Colonic mucosa (tissue), 4 donors: ENCODE measurements around the gene PPP2R5B. TPM values are rescaled to one million over a fixed set of nuclear protein-coding genes. Genes with fewer than 3 reads are reported as not detected.

Source experiments
- DNase-seq: peaks from one replicate; pipeline ENCODE4 v3.0.0-alpha.2; 2020
- H3K27ac ChIP-seq: fragments of 200-600 bp; one replicate; pipeline ENCODE4 v1.8.0; 2021
- H3K27me3 ChIP-seq: fragments of 200-600 bp; one replicate; pipeline ENCODE4 v1.8.0; 2021
- H3K36me3 ChIP-seq: fragments of 200-600 bp; one replicate; pipeline ENCODE4 v1.8.0; 2021
- H3K4me1 ChIP-seq: fragments of 200-600 bp; one replicate; pipeline ENCODE4 v1.8.0; 2021; ENCODE audit warnings: mild to moderate bottlenecking
- H3K4me3 ChIP-seq: fragments of 200-600 bp; one replicate; pipeline ENCODE4 v1.8.0; 2021
- H3K9ac ChIP-seq, 2 donors: one replicate each; pipeline ENCODE4 v1.7.0; 2013; ENCODE audit warnings: control low read depth in 2 of 2, low read depth in 2 of 2, low read length in 2 of 2
- H3K9me3 ChIP-seq: fragments of 200-600 bp; one replicate; pipeline ENCODE4 v1.8.0; 2021
- CTCF ChIP-seq: fragments of 200-600 bp; IDR thresholded peaks from one replicate; pipeline ENCODE4 v1.8.0; 2022; ENCODE audit warnings: antibody characterized with exemption, mild to moderate bottlenecking
- intact Hi-C: fragments of 100-400 bp; cut with DNase I; formaldehyde crosslinking; loops from one replicate; pipeline ENCODE4 v1.14.1; 2022
- total RNA-seq, 2 donors: library from RNA; stranded (reverse); fragmentation: NEBNext Ultra II Directional in 1 of 2; extraction: Animal tissue kit (Norgen Biotek cat#: 25700) in 1 of 2; gene quantifications; one replicate each; pipeline ENCODE4 v1.2.1, GENCODE V29; 2021
- donor health status: healthy.
- donor health status: DM: no; HTN: no; CAD: no.
- donor health status: DM: no; HTN: no; CAD: no.

PPP2R5B gene
- total RNA-seq, 2 donors from 2014 or later, result 18.6 to 36.1 TPM

GRCh38 chr11:64894070-64894811 lies 30.2 kb upstream of the PPP2R5B start:
- Histone ChIP-seq H3K4me3 (peak overlapping the region; percentile 68), H3K36me3 (no peaks in the 10 kb centered on the region), H3K4me1 (no peaks in the 10 kb centered on the region), H3K27me3 (no peaks in the 10 kb centered on the region), H3K27ac (peak overlapping the region; percentile 94), H3K9ac (peak overlapping the region; percentile 82 to 97), H3K9me3 (no peaks in the 10 kb centered on the region)
- TF ChIP-seq CTCF, result peak; percentile 96
- DNase-seq, result peak; percentile 96
- intact Hi-C loops, result loop anchor here (1.0 to 5.0 kb wide), 2 partner anchors 47 to 107 kb away; no protein-coding TSS in a partner anchor

DNA sequence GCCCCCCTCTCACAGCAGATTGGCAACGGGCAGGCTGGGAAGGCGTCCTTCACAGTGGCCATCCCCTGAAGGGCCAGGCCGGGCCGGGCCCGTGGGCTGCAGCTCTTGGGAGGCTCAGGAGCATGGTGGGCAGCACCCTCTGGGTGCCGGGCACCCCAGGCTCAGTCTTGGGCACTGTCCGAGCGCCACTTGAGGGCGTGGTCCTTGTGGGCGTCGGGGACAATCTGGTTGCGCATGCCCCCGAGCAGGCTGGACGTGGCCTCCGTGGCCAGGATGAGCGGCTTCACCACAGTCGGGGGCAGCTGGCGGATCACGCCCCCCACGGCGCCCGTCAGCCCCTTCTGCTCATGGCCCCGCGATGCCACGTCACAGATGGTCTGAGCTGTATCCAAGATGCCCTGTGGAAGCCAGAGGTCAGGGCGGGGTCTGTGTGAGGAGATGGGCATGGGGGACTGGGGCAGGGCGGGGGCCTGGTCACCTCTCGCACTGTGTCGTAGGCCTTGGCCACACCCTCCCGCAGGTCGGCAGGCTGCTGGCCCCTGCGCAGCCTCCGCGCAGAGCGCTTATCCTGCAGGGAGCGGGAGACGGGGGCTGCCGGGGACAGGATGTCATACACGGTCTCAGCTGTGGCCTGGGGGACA lies 29.6 kb upstream of the PPP2R5B start:
- Histone ChIP-seq H3K27ac (peak overlapping the region; percentile 94), H3K9ac (peak overlapping the region in 1 of 2 donors; percentile 97), H3K4me3 (no peak overlapping the region), H3K9me3 (no peaks in the 10 kb centered on the region), H3K27me3 (no peaks in the 10 kb centered on the region), H3K4me1 (no peaks in the 10 kb centered on the region), H3K36me3 (no peaks in the 10 kb centered on the region)
- no peak for TF ChIP-seq CTCF
- no peak for DNase-seq
- intact Hi-C loops, result loop anchor here (1.0 to 5.0 kb wide), 2 partner anchors 48 to 108 kb away; no protein-coding TSS in a partner anchor

DNA sequence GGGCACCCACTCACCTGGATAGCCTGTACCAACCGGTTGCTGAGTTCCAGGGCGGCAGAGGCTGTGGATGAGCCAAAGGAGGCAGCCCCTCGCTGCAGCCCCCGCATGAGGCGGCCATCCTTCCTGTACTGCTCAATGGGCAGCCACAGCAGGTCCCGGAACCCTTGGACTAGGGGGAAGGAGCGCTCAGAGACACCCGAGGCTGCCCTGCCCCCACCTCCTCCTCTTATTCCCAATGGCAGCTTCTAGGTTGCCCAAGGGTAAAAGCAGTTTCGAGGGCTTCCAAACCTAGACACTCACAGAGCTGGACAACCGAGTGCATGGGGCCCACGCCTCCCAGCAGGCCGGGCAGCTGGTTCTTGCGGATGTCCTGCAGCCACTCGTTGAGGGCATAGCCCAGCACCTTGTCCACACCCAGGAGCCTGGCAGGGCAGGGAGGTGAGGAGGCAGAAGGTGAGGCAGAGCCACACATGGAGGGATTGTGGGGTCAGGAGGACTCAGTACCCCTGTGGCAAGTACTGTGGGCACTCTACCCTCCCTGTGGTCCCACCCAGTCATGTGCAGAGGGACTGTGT lies 28.0 kb upstream of the PPP2R5B start:
- no peaks in the 10 kb centered on the region for H3K36me3 ChIP-seq
- no peaks in the 10 kb centered on the region for H3K9me3 ChIP-seq
- no peak for DNase-seq
- H3K4me3 ChIP-seq, result no peak overlapping the region
- H3K9ac ChIP-seq, result no peak overlapping the region
- H3K27ac ChIP-seq, result no peak overlapping the region
- intact Hi-C loops, result no loop called here
- H3K4me1 ChIP-seq, result no peaks in the 10 kb centered on the region
- TF ChIP-seq CTCF, result no peak
- H3K27me3 ChIP-seq, result no peaks in the 10 kb centered on the region

- no peaks in the 10 kb centered on the region for H3K9me3 ChIP-seq
- no peaks in the 10 kb centered on the region for H3K36me3 ChIP-seq
- no peaks in the 10 kb centered on the region for H3K27me3 ChIP-seq
- TF ChIP-seq CTCF, result no peak
- DNase-seq, result no peak
- intact Hi-C loops, result no loop called here
- H3K4me3 ChIP-seq, result no peak overlapping the region
- no peak overlapping the region for H3K9ac ChIP-seq
- no peaks in the 10 kb centered on the region for H3K4me1 ChIP-seq
- no peak overlapping the region for H3K27ac ChIP-seq
Observed at GRCh38 chr11:64897381-64898075, 27.0 kb upstream of the PPP2R5B start.

DNA sequence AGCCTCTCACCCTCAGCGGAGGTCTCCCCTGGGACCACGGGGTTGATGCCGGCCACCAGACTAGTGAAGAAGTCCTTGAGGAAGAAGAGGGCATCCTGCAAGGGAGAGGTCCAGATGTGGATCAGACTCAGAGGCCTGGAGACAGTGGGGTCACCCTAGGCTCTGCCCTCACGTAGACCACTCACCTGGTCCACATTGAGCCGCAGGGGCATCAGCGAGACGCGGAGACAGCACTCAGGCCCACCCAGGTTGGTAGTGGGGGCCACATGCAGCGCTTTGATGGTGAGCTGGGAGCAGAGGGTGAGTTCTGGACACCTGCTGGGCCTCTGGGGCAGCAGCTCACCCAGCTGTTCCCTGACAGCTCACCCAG lies 26.4 kb upstream of the PPP2R5B start:
- Histone ChIP-seq H3K27ac (no peak overlapping the region), H3K36me3 (no peaks in the 10 kb centered on the region), H3K9me3 (no peaks in the 10 kb centered on the region), H3K27me3 (no peaks in the 10 kb centered on the region), H3K4me3 (no peak overlapping the region), H3K9ac (no peak overlapping the region), H3K4me1 (no peaks in the 10 kb centered on the region)
- TF ChIP-seq CTCF, result no peak
- intact Hi-C loops, result no loop called here
- DNase-seq, result no peak
